Thymus (tissue), 14 donors: ENCODE data around the gene KLF9. TPM values are rescaled to one million over a fixed set of nuclear protein-coding genes. Genes with fewer than 3 reads are reported as not detected.

Source experiments
- DNase-seq, 9 donors: peaks; one replicate each; pipeline ENCODE4 v3.0.0-alpha.2; 2013; ENCODE audit warnings: low spot score in 9 of 9, low read depth in 6 of 9, missing footprints in 1 of 9
- H3K27ac ChIP-seq, 2 donors: one replicate each; pipeline ENCODE4 v1.5.1; 2013; ENCODE audit warnings: control low read depth in 1 of 2, low read depth in 1 of 2, low read length in 1 of 2, mild to moderate bottlenecking in 1 of 2, moderate library complexity in 1 of 2
- H3K27me3 ChIP-seq, 2 donors: one replicate each; pipeline ENCODE4 v1.5.1; 2013; ENCODE audit warnings: low read length in 1 of 2; ENCODE audit not compliant: control insufficient read depth in 2 of 2, insufficient read depth in 1 of 2
- H3K36me3 ChIP-seq, 2 donors: one replicate each; pipeline ENCODE4 v1.5.1; 2013; ENCODE audit warnings: low read length in 1 of 2, mild to moderate bottlenecking in 1 of 2, moderate library complexity in 1 of 2; ENCODE audit not compliant: control insufficient read depth in 2 of 2, insufficient read depth in 2 of 2
- H3K4me1 ChIP-seq, 2 donors: one replicate each; pipeline ENCODE4 v1.5.1; 2013; ENCODE audit warnings: low read length in 2 of 2; ENCODE audit not compliant: control insufficient read depth in 2 of 2, insufficient read depth in 2 of 2
- H3K4me3 ChIP-seq, 2 donors: one replicate each; pipeline ENCODE4 v1.5.1; 2013; ENCODE audit warnings: low read length in 2 of 2, control low read depth in 1 of 2, mild to moderate bottlenecking in 1 of 2
- H3K9me3 ChIP-seq, 2 donors: one replicate each; pipeline ENCODE4 v1.5.1; 2013; ENCODE audit warnings: low read length in 1 of 2, mild to moderate bottlenecking in 1 of 2; ENCODE audit not compliant: control insufficient read depth in 2 of 2, insufficient read depth in 1 of 2
- WGBS: extraction: QIAGEN DNeasy Blood & Tissue Kit; methylation state at CpG from one replicate; pipeline ENCODE4 v1.1.7; 2013; 5-methylcytosine and 5-hydroxymethylcytosine counted together
- long read RNA-seq, 10 donors: transcript quantifications; one replicate each; lab custom pipeline, GENCODE V29; 2026
- polyA plus RNA-seq: library from polyadenylated mRNA; stranded (reverse); fragments of 200-250 nt; gene quantifications from one replicate; pipeline ENCODE4 v1.2.3, GENCODE V29; 2013
- total RNA-seq: library from RNA; stranded (reverse); fragments of 120-200 nt; gene quantifications from one replicate; pipeline ENCODE4 v1.2.4, GENCODE V29; 2013
- donor health status: healthy.

The KLF9 gene
- total RNA-seq (1.3 TPM), polyA plus RNA-seq (35.3 TPM)
- long read RNA-seq, donor 1, result 0 reads
- long read RNA-seq, donor 2, result 0 reads
- long read RNA-seq, donor 3, full-length matches to known transcripts, result 1 of 1 reads
- long read RNA-seq, donor 3, partial matches to known transcripts, result 0 of 1 reads
- long read RNA-seq, donor 3, other reads (novel, unspliced or antisense), result 0 of 1 reads
- long read RNA-seq, donor 4, result 0 reads
- long read RNA-seq, donor 5, full-length matches to known transcripts, result 2 of 2 reads
- long read RNA-seq, donor 5, partial matches to known transcripts, result 0 of 2 reads
- long read RNA-seq, donor 5, other reads (novel, unspliced or antisense), result 0 of 2 reads
- long read RNA-seq, donor 6, result 0 reads
- long read RNA-seq, donor 7, result 0 reads
- long read RNA-seq, donor 8, result 0 reads
- long read RNA-seq, donor 9, result 0 reads
- long read RNA-seq, donor 10, result 0 reads

DNA sequence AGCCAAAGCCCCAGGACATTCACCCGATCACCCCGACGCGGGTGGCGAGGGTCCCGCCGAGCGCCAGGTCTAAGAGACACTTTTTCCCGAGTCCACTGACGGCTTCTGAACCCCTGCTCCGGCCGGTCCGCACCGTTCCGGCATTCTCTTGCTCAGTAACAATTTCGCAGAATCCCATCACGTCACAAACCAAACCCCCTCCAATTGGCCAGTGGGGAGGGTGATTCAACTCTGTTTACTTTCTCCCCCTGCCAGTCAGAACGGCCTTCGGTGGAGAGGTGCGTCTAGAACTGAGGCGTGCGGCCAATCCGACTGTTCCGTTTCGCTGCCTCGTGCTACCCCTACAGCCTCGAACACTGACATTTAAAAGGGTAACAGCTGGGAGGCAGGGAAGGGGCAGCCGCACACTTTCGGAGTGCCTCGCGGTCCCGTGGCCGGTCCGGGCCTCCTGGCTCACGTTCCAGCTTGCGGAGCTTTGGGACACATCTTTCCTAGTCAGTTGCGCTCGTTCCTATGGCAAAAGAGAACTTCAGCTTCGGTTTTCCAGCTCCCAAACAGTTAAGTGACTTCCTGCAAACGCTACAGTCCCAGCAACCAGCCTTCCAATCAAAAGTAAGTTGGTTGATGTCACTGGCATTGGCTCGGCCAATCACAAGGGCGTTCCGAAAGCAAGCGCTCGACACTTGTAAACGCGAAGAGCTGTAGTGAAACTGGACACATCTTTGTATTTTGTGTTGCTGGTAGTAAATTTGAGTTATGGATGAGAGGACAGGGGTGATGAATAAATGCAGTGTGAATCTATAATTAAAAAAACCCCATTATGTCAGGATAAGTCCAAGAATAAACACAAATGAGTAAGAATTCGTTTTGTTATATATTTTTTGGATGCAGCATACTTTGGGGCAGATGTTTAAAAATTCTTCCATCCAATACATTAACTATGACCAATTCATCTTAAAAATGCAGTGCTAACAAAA is at the start of gene KLF9:
TSS of gene KLF9 (minus strand) at position 859 of the 977 bp plus-strand sequence. CDS start 1,294 bp downstream, outside the sequence.
- under 1% methylated on average over 48 of the region's 48 CpGs for WGBS
- Histone ChIP-seq H3K36me3 (no peaks in the 10 kb centered on the region), H3K4me3 (peak within 1 kb of the TSS; percentile 47 to 77), H3K27ac (peak within 1 kb of the TSS; percentile 85 to 100), H3K9me3 (peaks cover 0 to 4% of the 10 kb centered on the region in 2 donors), H3K4me1 (peaks cover 12 to 23% of the 10 kb centered on the region in 2 donors), H3K27me3 (peaks cover 31 to 91% of the 10 kb centered on the region in 2 donors)
- peak in 5 of 9 donors; percentile 52 to 81 (median 57) for DNase-seq

DNA sequence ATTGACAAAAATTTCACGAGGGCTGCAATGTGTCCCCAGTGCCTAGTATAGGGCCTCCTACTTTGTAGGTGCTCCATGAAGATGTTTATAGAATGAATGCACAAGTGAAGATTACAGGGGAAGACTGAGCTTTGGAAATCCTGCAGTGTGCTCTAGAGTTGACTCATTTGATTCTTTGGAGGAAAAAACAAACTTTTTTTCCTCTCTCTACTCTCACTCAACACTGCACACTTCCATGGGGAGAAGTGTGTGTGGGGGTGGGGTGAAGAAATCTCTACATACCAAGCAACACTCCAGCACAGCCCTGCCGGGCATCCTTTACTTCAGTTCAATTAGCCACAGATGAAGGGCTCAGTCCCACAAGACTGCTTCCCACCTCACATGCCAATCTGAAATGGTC is 49.4 kb upstream of the KLF9 start:
- Histone ChIP-seq H3K9me3 (no peaks in the 10 kb centered on the region), H3K4me1 (no peaks in the 10 kb centered on the region), H3K4me3 (no peak overlapping the region), H3K27ac (no peak overlapping the region), H3K27me3 (no peaks in the 10 kb centered on the region), H3K36me3 (no peaks in the 10 kb centered on the region)
- WGBS, result 93% methylated on average over 2 of the region's 2 CpGs
- DNase-seq, result no peak

DNA sequence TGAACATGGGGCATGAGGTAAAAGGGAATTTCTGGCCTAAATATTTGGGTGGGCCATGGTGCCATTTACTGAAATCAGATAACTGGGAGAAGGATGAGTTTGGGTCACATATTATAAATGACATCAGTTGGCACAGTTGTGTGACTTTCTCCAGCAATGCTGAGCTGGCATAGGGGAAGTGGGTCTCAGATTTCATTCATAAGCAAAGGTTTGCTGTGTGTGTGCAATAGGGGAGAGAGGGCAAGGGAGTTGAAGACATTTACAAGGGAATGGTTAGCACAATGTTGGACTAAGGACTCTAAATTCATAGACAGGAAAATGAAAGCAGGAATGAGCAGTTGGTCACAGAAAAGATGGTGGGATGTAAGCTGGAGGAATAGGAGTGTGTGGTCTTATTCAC is 47.8 kb upstream of the KLF9 start:
- no peaks in the 10 kb centered on the region for H3K9me3 ChIP-seq
- H3K36me3 ChIP-seq, result no peaks in the 10 kb centered on the region
- DNase-seq, result no peak
- no peaks in the 10 kb centered on the region for H3K27me3 ChIP-seq
- H3K27ac ChIP-seq, result no peak overlapping the region
- H3K4me3 ChIP-seq, result no peak overlapping the region
- H3K4me1 ChIP-seq, result no peaks in the 10 kb centered on the region

DNA sequence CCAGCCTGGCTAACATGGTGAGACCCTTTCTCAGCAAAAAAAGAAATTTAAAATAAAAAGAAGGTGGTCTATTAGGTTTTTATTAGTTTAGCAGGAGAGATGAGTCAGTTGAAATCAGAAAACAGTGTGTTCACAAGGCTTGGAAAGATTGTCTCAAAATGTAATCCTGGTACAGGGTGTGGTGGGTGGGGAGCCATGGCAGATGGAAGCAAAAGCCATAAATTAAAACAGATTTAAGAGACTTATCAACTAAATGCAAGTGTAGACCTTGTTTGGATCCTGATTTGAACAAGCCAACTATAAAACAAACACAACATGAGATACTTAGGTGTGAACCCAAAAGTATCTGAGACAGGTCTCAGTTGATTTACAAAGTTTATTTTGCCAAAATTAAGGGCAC is 42.8 kb upstream of the KLF9 start:
- no peaks in the 10 kb centered on the region for H3K4me1 ChIP-seq
- no peak for DNase-seq
- H3K27ac ChIP-seq, result no peak overlapping the region
- no peaks in the 10 kb centered on the region for H3K36me3 ChIP-seq
- no peak overlapping the region for H3K4me3 ChIP-seq
- H3K27me3 ChIP-seq, result no peaks in the 10 kb centered on the region
- H3K9me3 ChIP-seq, result no peaks in the 10 kb centered on the region

DNA sequence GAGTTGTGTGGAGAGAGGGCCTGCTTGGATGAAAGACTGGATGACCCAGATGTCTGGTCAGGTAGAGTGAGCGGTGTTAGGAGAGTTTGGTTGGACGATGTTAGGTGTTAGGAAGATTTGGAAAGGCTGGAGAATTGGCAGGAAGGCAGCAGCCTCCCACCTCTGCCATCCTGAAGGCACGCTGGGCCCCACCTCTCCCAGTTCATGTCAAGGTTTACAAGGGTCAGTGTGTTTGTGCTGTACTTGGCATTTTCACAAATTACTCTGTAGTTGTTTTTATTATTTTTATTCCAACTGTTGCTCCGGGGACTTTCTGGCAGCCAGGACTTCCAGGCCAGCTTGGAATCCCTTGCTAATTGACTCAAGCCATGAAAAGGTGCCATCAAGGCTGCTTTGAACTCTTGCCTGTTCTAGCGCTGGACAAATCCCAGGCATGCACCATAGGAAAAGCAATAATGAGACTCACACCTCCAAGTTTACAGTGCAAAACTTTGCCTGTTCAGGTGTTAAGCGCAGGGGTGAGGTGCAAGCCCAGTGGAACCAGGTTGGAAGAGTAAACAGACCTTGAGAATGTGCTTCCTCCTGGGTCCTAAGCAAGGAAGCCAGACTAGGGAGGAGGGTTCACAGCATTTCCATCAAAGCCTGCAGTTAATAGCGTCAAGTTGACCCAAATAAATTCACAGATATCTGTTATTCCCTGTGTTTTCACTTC is 41.7 kb upstream of the KLF9 start:
- DNase-seq, result no peak
- WGBS, result 95% methylated on average over 7 of the region's 7 CpGs
- no peak overlapping the region for H3K27ac ChIP-seq
- no peaks in the 10 kb centered on the region for H3K9me3 ChIP-seq
- no peak overlapping the region for H3K4me3 ChIP-seq
- H3K27me3 ChIP-seq, result no peaks in the 10 kb centered on the region
- H3K4me1 ChIP-seq, result no peaks in the 10 kb centered on the region
- H3K36me3 ChIP-seq, result no peaks in the 10 kb centered on the region

DNA sequence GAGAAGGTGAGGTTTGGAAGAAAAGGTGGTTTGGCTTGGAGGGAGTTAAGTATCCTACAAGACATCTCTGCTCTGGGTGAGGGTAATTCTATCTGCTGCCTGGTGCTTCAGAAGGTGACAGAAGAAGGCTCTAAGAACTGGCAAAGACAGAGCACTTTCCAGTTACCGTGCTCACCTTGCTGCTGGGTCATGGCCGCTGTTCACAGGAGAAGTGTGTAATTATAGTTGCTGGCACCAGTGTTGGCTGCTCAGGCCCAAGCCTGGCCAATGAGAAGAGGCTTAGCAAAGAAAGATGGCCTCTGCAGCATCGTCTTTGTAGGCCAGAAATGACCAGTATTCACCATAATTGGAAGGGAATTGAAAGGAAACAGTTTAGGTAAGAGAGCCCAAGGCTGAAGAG is 37.9 kb upstream of the KLF9 start:
- Histone ChIP-seq H3K36me3 (no peaks in the 10 kb centered on the region), H3K27me3 (no peaks in the 10 kb centered on the region), H3K9me3 (no peaks in the 10 kb centered on the region), H3K4me3 (no peak overlapping the region), H3K27ac (no peak overlapping the region), H3K4me1 (no peaks in the 10 kb centered on the region)
- WGBS, result 97% methylated on average over 3 of the region's 3 CpGs
- DNase-seq, result no peak

DNA sequence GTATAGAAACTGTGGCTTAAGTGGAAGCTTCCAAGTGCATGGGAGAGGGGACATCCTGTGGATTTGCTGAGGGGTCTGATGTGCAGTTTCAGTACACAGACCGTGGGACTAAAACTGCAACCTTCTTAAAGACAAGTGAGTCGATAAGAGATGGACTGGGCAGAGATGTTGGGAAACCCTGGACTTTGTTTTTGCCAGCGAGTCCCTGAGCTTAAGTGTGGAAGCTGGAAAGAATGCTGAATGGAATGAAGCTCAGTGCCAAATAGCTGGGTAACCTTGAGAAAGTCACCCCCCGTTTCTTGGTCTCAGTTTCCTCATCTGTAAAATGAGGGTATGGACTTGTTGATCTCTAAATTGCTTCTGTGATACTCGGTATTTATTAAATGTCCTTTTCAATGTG is 37.3 kb upstream of the KLF9 start:
- no peaks in the 10 kb centered on the region for H3K27me3 ChIP-seq
- no peak overlapping the region for H3K27ac ChIP-seq
- H3K9me3 ChIP-seq, result no peaks in the 10 kb centered on the region
- 95% methylated on average over 5 of the region's 5 CpGs for WGBS
- no peak for DNase-seq
- no peak overlapping the region for H3K4me3 ChIP-seq
- no peaks in the 10 kb centered on the region for H3K36me3 ChIP-seq
- H3K4me1 ChIP-seq, result no peaks in the 10 kb centered on the region

DNA sequence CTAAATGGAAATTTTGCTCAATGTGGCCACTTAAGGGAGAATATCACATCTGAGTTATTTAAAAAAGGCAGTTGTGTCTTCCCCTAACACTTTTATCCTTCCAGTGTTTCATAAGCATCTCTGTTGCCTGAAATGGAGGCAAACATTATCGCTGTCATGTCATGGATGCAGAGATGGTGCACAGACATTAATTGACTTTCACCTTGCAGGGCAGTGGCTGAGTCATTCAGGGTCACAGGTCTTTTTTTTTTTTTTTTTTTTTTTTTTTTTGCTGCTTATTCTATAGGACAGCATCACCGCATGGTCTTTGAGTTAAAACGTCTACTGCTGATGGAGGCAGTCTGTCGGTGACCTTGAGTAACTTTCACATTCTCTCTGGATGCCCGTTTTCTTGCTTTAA is 36.3 kb upstream of the KLF9 start:
- H3K4me1 ChIP-seq, result no peaks in the 10 kb centered on the region
- DNase-seq, result no peak
- no peak overlapping the region for H3K27ac ChIP-seq
- H3K9me3 ChIP-seq, result no peaks in the 10 kb centered on the region
- 97% methylated on average over 5 of the region's 5 CpGs for WGBS
- H3K4me3 ChIP-seq, result no peak overlapping the region
- no peaks in the 10 kb centered on the region for H3K27me3 ChIP-seq
- H3K36me3 ChIP-seq, result no peaks in the 10 kb centered on the region
